A549 (cell line): ENCODE results near the gene EFCAB5. TPM values are rescaled to one million over a fixed set of nuclear protein-coding genes. Genes with fewer than 3 reads are reported as not detected.
A peak's percentile ranks its signal among the peaks of the same experiment; 100 is the strongest.

Experiments
- ATAC-seq, 2 experiments: fragments of 200-7000 bp in 1 of 2; fragments of >200 bp in 1 of 2; cut with Nextera tagmentation in 1 of 2; cut with Tn5 transposase in 1 of 2; 3 replicates each; pipeline versions ENCODE4 v1.8.0 to v1.9.1; 2018 to 2020; ENCODE audit warnings: mild to moderate bottlenecking in 1 of 2, moderate library complexity in 1 of 2
- CTCF ChIA-PET: fragments of 300-600 bp; sonication (Branson Sonifier 250); formaldehyde crosslinking; extraction: SDS; loops from one replicate; lab custom pipeline; 2021; ENCODE audit warnings: antibody characterized with exemption, inconsistent platforms; lab: Yijun Ruan, JAX
- POLR2A ChIA-PET: fragments of 350-600 bp; formaldehyde crosslinking; extraction: SDS; loops from one replicate; lab custom pipeline; 2021; ENCODE audit warnings: antibody characterized with exemption, inconsistent platforms; lab: Yijun Ruan, JAX
- DNase-seq, 2 experiments: peaks; one replicate each; pipeline versions ENCODE4 v3.0.0 to v3.0.0-alpha.2; 2011 to 2016; ENCODE audit warnings: low read depth in 1 of 2, low spot score in 1 of 2
- FAIRE-seq: peaks from 2 replicates; lab custom pipeline; 2011; peaks lifted over from hg19 to GRCh38; lab: Jason Lieb, UNC
- H3K27ac ChIP-seq, 2 experiments: fragments of >200 bp; sonication (Bioruptor Twin); formaldehyde crosslinking; 3 replicates each; pipeline ENCODE4 v1.5.1; 2016 to 2017
- H3K4me1 ChIP-seq: fragments of >200 bp; sonication (Bioruptor Twin); formaldehyde crosslinking; 3 replicates; pipeline ENCODE4 v1.6.1; 2016
- H3K4me2 ChIP-seq: fragments of >200 bp; sonication (Bioruptor Twin); formaldehyde crosslinking; 3 replicates; pipeline ENCODE4 v1.6.1; 2016
- H3K4me3 ChIP-seq: fragments of >200 bp; sonication (Bioruptor Twin); formaldehyde crosslinking; 3 replicates; pipeline ENCODE4 v1.5.1; 2016
- H3K9me3 ChIP-seq: fragments of >200 bp; sonication (Bioruptor Twin); formaldehyde crosslinking; 3 replicates; pipeline ENCODE4 v1.6.1; 2016
- BHLHE40 ChIP-seq: IDR thresholded peaks from 2 replicates; pipeline ENCODE4 v1.6.1; 2012; ENCODE audit warnings: low read depth, low read length, inconsistent platforms
- CBX8 ChIP-seq: fragments of 200-600 bp; sonication (generic); IDR thresholded peaks from 2 replicates; pipeline ENCODE4 v1.6.1; 2016
- CHD2 ChIP-seq: fragments of 150-350 bp; IDR thresholded peaks from 2 replicates; pipeline ENCODE4 v1.6.1; 2014; ENCODE audit warnings: low read length; ENCODE audit not compliant: partially characterized antibody
- EP300 ChIP-seq, 2 experiments: fragments of >200 bp; sonication (Bioruptor Twin); formaldehyde crosslinking; IDR thresholded peaks; 2 replicates in 1 of 2; 3 replicates in 1 of 2; pipeline ENCODE4 v1.6.1; 2016 to 2017
- FOSL2 ChIP-seq, 2 experiments: fragments of 450-650 bp in 1 of 2; fragments of >200 bp in 1 of 2; sonication (Bioruptor Twin) in 1 of 2; formaldehyde crosslinking; IDR thresholded peaks; 2 replicates each; pipeline versions ENCODE4 v1.5.0 to v1.6.1; 2016 to 2020; ENCODE audit warnings: mild to moderate bottlenecking in 1 of 2, moderate library complexity in 1 of 2
- HDAC2 ChIP-seq: fragments of 200-600 bp; sonication (generic); IDR thresholded peaks from 2 replicates; pipeline ENCODE4 v1.6.1; 2016
- HOXA7 ChIP-seq: fragments of 250-450 bp; sonication (Bioruptor Pico); IDR thresholded peaks from 2 replicates; pipeline ENCODE4 v1.5.0; 2020; ENCODE audit warnings: mild to moderate bottlenecking, moderate library complexity
- HOXB5 ChIP-seq: fragments of 250-450 bp; sonication (Bioruptor Pico); IDR thresholded peaks from 2 replicates; pipeline ENCODE4 v1.5.0; 2020; ENCODE audit warnings: mild to moderate bottlenecking, moderate library complexity
- MAFK ChIP-seq: fragments of 450-650 bp; IDR thresholded peaks from 2 replicates; pipeline ENCODE4 v1.6.1; 2014; ENCODE audit not compliant: partially characterized antibody
- POLR2AphosphoS2 ChIP-seq: conservative IDR thresholded peaks from 2 replicates; pipeline ENCODE4 v1.6.1; 2012; ENCODE audit warnings: low read length, improper control_type of control experiment, inconsistent platforms
- RAD21 ChIP-seq, 2 experiments: fragments of >200 bp in 1 of 2; sonication (Bioruptor Twin) in 1 of 2; formaldehyde crosslinking in 1 of 2; IDR thresholded peaks in 1 of 2; conservative IDR thresholded peaks in 1 of 2; 2 replicates in 1 of 2; 3 replicates in 1 of 2; pipeline ENCODE4 v1.6.1; 2012 to 2018; ENCODE audit warnings: inconsistent platforms in 1 of 2
- RFX5 ChIP-seq: fragments of 450-650 bp; IDR thresholded peaks from 2 replicates; pipeline ENCODE4 v1.7.1; 2014; ENCODE audit warnings: antibody characterized with exemption, mild to moderate bottlenecking, moderate library complexity
- TP53 ChIP-seq: fragments of 250-450 bp; sonication (Bioruptor Pico); IDR thresholded peaks from 2 replicates; pipeline ENCODE4 v1.5.0; 2021; ENCODE audit warnings: mild to moderate bottlenecking, moderate library complexity
- ZNF302 ChIP-seq: fragments of 250-450 bp; sonication (Bioruptor Pico); IDR thresholded peaks from 2 replicates; pipeline ENCODE4 v1.9.0; 2021; ENCODE audit warnings: inconsistent platforms, mild to moderate bottlenecking, moderate library complexity
- WGBS: methylation state at CpG from one replicate; pipeline ENCODE4 v1.1.6; 2017; ENCODE audit errors: missing lambda C conversion rate; 5-methylcytosine and 5-hydroxymethylcytosine counted together
- polyA plus RNA-seq, 4 experiments: library from polyadenylated mRNA; depleted of rRNA in 3 of 4; stranded (reverse); fragments of >200 nt; fragmentation: RNase III in 1 of 4; extraction: RNeasy Plus Mini Kit Qiagen cat#74134 plus additional on column Dnase treatment in 1 of 4; gene quantifications; 2 replicates in 3 of 4; 3 replicates in 1 of 4; pipeline ENCODE4 v1.2.3, GENCODE V29; 2011 to 2017
- TF ChIP-seq, protein P1 (sequence below): fragments of >200 bp; sonication (Bioruptor Twin); formaldehyde crosslinking; IDR thresholded peaks from 3 replicates; pipeline ENCODE4 v1.6.1; 2016
- TF ChIP-seq, protein P2 (sequence below): fragments of >200 bp; sonication (Bioruptor Twin); formaldehyde crosslinking; IDR thresholded peaks from 2 replicates; pipeline ENCODE4 v1.6.1; 2016
- TF ChIP-seq, protein P3 (sequence below): IDR thresholded peaks from 2 replicates; pipeline ENCODE4 v1.6.1; 2012

The EFCAB5 gene
- polyA plus RNA-seq, 2 of the 4 experiments (the other 2 are of a cell fraction): 0.65 to 2.6 TPM

DNA sequence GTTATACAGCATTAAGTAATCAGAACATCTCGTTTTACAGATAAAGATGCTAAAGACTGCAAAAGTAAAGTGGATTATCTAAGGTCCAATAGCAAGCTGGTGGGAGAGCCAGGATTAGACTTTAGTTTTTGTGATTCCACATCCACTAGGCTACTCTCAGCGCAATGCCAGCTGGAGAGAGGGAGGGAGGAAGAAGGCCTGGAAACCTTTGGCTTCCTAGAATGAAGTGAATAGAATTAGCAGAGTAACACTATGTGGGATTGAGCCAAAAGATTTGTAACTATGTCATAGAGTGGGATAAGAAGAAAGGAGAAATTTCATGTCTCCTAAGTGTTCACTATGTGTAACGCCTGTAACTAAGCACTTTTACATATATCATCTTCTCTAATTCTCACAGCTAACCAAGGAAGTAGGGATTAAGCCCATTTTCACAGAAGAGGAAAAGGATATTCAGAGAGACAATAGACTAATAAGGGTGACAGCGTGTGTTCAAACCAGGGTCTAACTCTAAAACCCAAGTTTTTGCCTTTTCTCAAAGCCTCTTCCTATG is 149.8 kb downstream of the EFCAB5 start:
- peak overlapping the region; percentile 15; the same call in 1 of the 3 replicates for H3K4me2 ChIP-seq
- peaks cover 12% of the 10 kb centered on the region; the same call in 1 of the 3 replicates for H3K9me3 ChIP-seq
- DNase-seq: no peak
- TF ChIP-seq HDAC2: no peak
- no peak for TF ChIP-seq RAD21 (conservative IDR thresholded peaks at IDR 0.05 in 1 of 2, IDR thresholded peaks at IDR 0.05 in 1 of 2)
- TF ChIP-seq, protein P1, sequence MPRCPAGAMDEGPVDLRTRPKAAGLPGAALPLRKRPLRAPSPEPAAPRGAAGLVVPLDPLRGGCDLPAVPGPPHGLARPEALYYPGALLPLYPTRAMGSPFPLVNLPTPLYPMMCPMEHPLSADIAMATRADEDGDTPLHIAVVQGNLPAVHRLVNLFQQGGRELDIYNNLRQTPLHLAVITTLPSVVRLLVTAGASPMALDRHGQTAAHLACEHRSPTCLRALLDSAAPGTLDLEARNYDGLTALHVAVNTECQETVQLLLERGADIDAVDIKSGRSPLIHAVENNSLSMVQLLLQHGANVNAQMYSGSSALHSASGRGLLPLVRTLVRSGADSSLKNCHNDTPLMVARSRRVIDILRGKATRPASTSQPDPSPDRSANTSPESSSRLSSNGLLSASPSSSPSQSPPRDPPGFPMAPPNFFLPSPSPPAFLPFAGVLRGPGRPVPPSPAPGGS: no peak
- TF ChIP-seq HOXB5 (CRISPR knock-in tag): no peak
- TF ChIP-seq ZNF302 (CRISPR knock-in tag): no peak
- TF ChIP-seq HOXA7: no peak
- TF ChIP-seq, protein P2, sequence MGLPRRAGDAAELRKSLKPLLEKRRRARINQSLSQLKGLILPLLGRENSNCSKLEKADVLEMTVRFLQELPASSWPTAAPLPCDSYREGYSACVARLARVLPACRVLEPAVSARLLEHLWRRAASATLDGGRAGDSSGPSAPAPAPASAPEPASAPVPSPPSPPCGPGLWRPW: no peak
- no peak for TF ChIP-seq TP53 (CRISPR knock-in tag)
- TF ChIP-seq MAFK: no peak
- TF ChIP-seq RFX5: no peak
- no peak for TF ChIP-seq POLR2AphosphoS2
- H3K4me3 ChIP-seq: no peak overlapping the region
- WGBS: 64% methylated on average over 4 of the region's 4 CpGs
- no peak for ATAC-seq
- ChIA-PET POLR2A (interaction anchor here (1.0 kb wide), 1 partner anchor 241 kb away, joined by 6 read pairs; no protein-coding TSS in a partner anchor), CTCF (interaction anchor here (0.8 to 9.8 kb wide), 11 partner anchors 8 to 473 kb away, joined by 3 to 173 read pairs (median 49); partner anchors contain the start of gene SSH2)
- peaks cover 6% of the 10 kb centered on the region; the same call in 1 of the 3 replicates for H3K4me1 ChIP-seq
- no peak for FAIRE-seq
- H3K27ac ChIP-seq: no peak overlapping the region

DNA sequence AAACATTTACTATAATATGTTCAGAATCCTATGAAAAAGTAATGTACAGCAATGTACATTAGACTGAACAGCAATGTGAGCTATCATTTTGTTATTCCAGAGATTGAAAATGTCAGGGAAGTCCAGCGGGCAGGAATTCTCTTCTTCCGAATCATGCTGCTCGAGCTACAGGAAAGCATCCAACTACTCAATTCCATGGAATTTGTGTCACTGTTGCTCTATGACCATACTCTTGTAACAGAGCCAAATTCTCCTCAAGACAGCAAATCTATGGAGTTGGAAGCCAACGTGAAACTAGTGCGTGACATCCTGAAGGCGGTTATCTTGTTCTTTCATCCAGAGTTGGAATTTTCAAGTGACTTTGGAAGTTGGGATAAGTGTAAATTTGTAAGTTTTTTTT is 150.3 kb downstream of the EFCAB5 start:
- DNase-seq (peak in 1 of 2 experiments; percentile 24), FAIRE-seq (peak; percentile 13), ATAC-seq (no peak)
- CTCF ChIA-PET: interaction anchor here (0.8 to 9.8 kb wide), 14 partner anchors 8 to 515 kb away, joined by 3 to 173 read pairs (median 43); partner anchors contain the start of gene SSH2
- no peak for TF ChIP-seq TP53 (CRISPR knock-in tag)
- TF ChIP-seq BHLHE40: no peak
- TF ChIP-seq EP300 (IDR thresholded peaks at IDR 0.05): no peak
- no peak for TF ChIP-seq CBX8
- POLR2A ChIA-PET: interaction anchor here (1.0 kb wide), 1 partner anchor 242 kb away, joined by 6 read pairs; no protein-coding TSS in a partner anchor
- Histone ChIP-seq H3K9me3 (peaks cover 12% of the 10 kb centered on the region; the same call in 1 of the 3 replicates), H3K27ac (no peak overlapping the region), H3K4me2 (peak overlapping the region; percentile 15; the same call in 1 of the 3 replicates), H3K4me3 (no peak overlapping the region), H3K4me1 (peaks cover 6% of the 10 kb centered on the region; the same call in 1 of the 3 replicates)
- 35% methylated on average over 6 of the region's 6 CpGs for WGBS

DNA sequence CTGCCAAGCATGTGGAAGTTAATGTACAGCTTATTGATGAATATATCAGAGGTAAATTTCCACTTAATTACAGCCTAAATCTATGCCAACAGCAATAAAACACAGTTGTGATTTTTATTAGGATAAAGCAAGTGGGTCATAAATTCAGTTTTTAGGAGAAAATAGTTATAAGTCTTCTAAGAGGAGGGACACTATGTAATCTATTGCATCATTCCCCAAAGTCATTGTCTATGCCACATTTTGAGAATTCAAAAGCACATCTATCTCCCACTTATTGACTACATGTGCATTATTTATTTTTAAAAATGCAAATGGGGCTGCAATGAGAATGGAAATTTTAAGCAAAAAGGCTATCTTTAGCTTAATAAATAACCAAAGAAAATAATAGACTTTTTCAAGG is 151.5 kb downstream of the EFCAB5 start:
- DNase-seq (no peak), ATAC-seq (no peak), FAIRE-seq (no peak)
- Histone ChIP-seq H3K4me2 (no peak overlapping the region; the same call in 2 of the 3 replicates), H3K27ac (no peak overlapping the region), H3K4me1 (peaks cover 6% of the 10 kb centered on the region; the same call in 1 of the 3 replicates), H3K4me3 (no peak overlapping the region), H3K9me3 (peaks cover 9% of the 10 kb centered on the region; the same call in 1 of the 3 replicates)
- TF ChIP-seq HDAC2 (no peak), HOXB5 (CRISPR knock-in tag) (no peak), CHD2 (no peak), FOSL2 (IDR thresholded peaks at IDR 0.05) (no peak), FOSL2 (CRISPR knock-in tag; IDR thresholded peaks at IDR 0.05) (no peak)
- TF ChIP-seq, protein P3, sequence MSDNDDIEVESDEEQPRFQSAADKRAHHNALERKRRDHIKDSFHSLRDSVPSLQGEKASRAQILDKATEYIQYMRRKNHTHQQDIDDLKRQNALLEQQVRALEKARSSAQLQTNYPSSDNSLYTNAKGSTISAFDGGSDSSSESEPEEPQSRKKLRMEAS: no peak
- CTCF ChIA-PET: interaction anchor here (0.6 to 9.8 kb wide), 107 partner anchors 9 to 722 kb away, joined by 3 to 173 read pairs (median 5); partner anchors contain the start of genes ANKRD13B, BLMH, CORO6 and EFCAB5
- POLR2A ChIA-PET: interaction anchor here (0.6 to 1.0 kb wide), 2 partner anchors 119 to 289 kb away, joined by 3 read pairs; no protein-coding TSS in a partner anchor
